SH-SY5Y (cell line): ENCODE results near the gene TSPAN13.

ENCODE experiments used
- GATA2 ChIP-seq: IDR thresholded peaks from 2 replicates; pipeline ENCODE4 v1.6.1; 2011; ENCODE audit warnings: mild to moderate bottlenecking, low read depth, low read length
- GATA3 ChIP-seq: IDR thresholded peaks from 2 replicates; pipeline ENCODE4 v1.6.1; 2011; ENCODE audit warnings: low read depth, mild to moderate bottlenecking, low read length, moderate library complexity

DNA sequence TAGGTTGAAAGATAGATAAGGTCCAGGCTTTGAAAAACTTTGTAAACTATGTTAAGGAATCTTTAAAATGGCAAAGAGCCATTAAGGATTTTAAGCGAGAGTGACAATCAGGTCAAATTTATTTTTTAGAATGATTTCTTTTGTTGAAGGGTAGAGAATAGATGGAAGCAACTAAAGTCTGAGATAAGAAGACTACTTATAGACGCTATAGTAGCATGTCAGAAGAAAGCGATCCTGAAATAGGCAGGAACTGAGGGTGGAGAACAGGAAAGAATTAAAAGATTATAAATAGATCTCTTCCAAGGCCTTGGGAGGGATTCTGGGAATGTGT lies 13.0 kb upstream of the TSPAN13 start:
- TF ChIP-seq GATA2 (no peak), GATA3 (no peak)
